Measurements from ENCODE around the gene TLN1. TPM values are rescaled to one million over a fixed set of nuclear protein-coding genes. Genes with fewer than 3 reads are reported as not detected.

Gene TLN1
- total RNA-seq, 3 donors from 2014 or later (not counting 1 experiment from before 2014, with no cell fraction given): 509 to 552 (median 528) TPM

DNA sequence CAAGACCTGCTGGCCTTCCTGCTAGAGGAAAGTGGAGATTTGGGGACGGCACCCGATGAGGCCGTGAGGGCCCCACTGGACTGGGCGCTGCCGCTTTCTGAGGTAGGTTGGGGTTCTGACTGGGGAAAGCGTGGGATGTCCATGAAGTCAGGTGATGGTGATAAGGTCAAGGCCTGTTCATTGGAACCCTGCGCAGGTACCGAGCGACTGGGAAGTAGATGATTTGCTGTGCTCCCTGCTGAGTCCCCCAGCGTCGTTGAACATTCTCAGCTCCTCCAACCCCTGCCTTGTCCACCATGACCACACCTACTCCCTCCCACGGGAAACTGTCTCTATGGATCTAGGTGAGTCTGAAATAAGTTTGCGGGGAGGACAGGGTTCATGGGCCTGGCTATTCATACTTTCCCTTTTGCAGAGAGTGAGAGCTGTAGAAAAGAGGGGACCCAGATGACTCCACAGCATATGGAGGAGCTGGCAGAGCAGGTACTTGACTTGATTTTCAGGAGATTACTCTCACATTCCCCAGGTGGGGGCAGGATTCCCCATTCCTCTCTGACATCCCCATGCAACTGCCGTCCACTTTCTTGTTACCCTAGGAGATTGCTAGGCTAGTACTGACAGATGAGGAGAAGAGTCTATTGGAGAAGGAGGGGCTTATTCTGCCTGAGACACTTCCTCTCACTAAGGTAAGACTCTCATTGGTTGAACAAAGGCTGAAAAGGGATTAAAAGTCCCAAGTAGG is 976 bp upstream of the TLN1 start:
- H3K4me3 ChIP-seq (ENCODE audit: low read length): peak overlapping the region; percentile 88
- DNase-seq (peak in 1 of 2 donors; percentile 54), ATAC-seq (no peak)
- H3K4me3 Mint-ChIP-seq: no peak overlapping the region
- no peaks in the 10 kb centered on the region for H3K9me3 Mint-ChIP-seq
- H3K36me3 Mint-ChIP-seq: no peaks in the 10 kb centered on the region
- WGBS (ENCODE audit: insufficient coverage): 3% methylated on average over 12 of the region's 14 CpGs
- peaks cover 43% of the 10 kb centered on the region for H3K4me1 ChIP-seq (ENCODE audit: control insufficient read depth, insufficient read depth, low read length)
- H3K27me3 Mint-ChIP-seq (ENCODE audit: low read depth in 2 of 2): no peaks in the 10 kb centered on the region
- intact Hi-C loops (cut with micrococcal nuclease): loop anchor here (1.0 to 5.0 kb wide), 8 partner anchors 16 to 637 kb away; partner anchors contain the start of genes CCDC107, CD72, GBA2 and HINT2
- H3K27ac ChIP-seq (ENCODE audit: low read length): peak overlapping the region; percentile 95
- H3K27me3 ChIP-seq (ENCODE audit: control insufficient read depth, insufficient read depth, low read length): no peaks in the 10 kb centered on the region
- peaks cover 29% of the 10 kb centered on the region for H3K36me3 ChIP-seq (ENCODE audit: control insufficient read depth, insufficient read depth, low read length)
- TF ChIP-seq CTCF (IDR thresholded peaks at IDR 0.05): no peak
- H3K27ac Mint-ChIP-seq: no peak overlapping the region
- peaks cover 16 to 25% of the 10 kb centered on the region in 2 donors for H3K4me1 Mint-ChIP-seq
- no peaks in the 10 kb centered on the region for H3K9me3 ChIP-seq (ENCODE audit: control insufficient read depth, insufficient read depth, low read length)

- ATAC-seq: no peak
- H3K4me3 Mint-ChIP-seq: no peak overlapping the region
- peaks cover 15% of the 10 kb centered on the region for H3K36me3 ChIP-seq (ENCODE audit: control insufficient read depth, insufficient read depth, low read length)
- intact Hi-C loops (cut with micrococcal nuclease): loop anchor here (1.0 to 5.0 kb wide), 8 partner anchors 18 to 635 kb away; partner anchors contain the start of genes CCDC107, CD72, GBA2 and HINT2
- TF ChIP-seq CTCF (IDR thresholded peaks at IDR 0.05): no peak
- no peaks in the 10 kb centered on the region for H3K27me3 Mint-ChIP-seq (ENCODE audit: low read depth in 2 of 2)
- peak overlapping the region; percentile 88 for H3K4me3 ChIP-seq (ENCODE audit: low read length)
- H3K27ac ChIP-seq (ENCODE audit: low read length): peak overlapping the region; percentile 95
- H3K4me1 ChIP-seq (ENCODE audit: control insufficient read depth, insufficient read depth, low read length): peaks cover 56% of the 10 kb centered on the region
- DNase-seq: no peak
- H3K27me3 ChIP-seq (ENCODE audit: control insufficient read depth, insufficient read depth, low read length): no peaks in the 10 kb centered on the region
- H3K4me1 Mint-ChIP-seq: peaks cover 16 to 25% of the 10 kb centered on the region in 2 donors
- H3K9me3 ChIP-seq (ENCODE audit: control insufficient read depth, insufficient read depth, low read length): no peaks in the 10 kb centered on the region
- no peaks in the 10 kb centered on the region for H3K9me3 Mint-ChIP-seq
- under 1% methylated on average over 47 of the region's 47 CpGs for WGBS (ENCODE audit: insufficient coverage)
- no peaks in the 10 kb centered on the region for H3K36me3 Mint-ChIP-seq
- no peak overlapping the region for H3K27ac Mint-ChIP-seq
Observed at GRCh38 chr9:35731415-35732184, 395 bp downstream of the TLN1 start.

DNA sequence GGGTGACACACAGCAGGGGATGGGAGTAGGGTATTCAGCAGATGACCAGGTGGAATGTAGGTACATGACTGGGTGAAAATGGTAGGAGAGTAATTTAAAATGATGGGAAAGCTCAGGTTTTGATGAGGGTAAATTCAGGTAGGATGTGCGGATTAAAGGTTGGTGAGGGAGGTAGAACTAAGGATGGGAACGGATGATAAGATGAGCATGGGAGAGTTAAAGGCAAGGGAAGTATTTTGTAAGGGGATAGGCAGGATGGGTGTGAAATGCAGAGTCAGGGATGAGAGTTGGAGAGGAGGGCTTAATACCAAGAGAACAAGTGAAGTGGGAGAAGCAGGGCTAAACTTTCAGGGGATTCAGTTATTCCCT is 1.5 kb downstream of the TLN1 start:
- no peak overlapping the region for H3K27ac Mint-ChIP-seq
- peak overlapping the region; percentile 88 for H3K4me3 ChIP-seq (ENCODE audit: low read length)

More for the DNA sequence above, 1.5 kb downstream of the TLN1 start:
- ATAC-seq (no peak), DNase-seq (no peak)
- Mint-ChIP-seq H3K4me3 (no peak overlapping the region), H3K4me1 (peaks cover 16 to 18% of the 10 kb centered on the region in 2 donors), H3K36me3 (no peaks in the 10 kb centered on the region), H3K9me3 (no peaks in the 10 kb centered on the region), H3K27me3 (ENCODE audit: low read depth in 2 of 2) (no peaks in the 10 kb centered on the region)
- intact Hi-C loops (cut with micrococcal nuclease): loop anchor here (5.0 kb wide), 1 partner anchor 113 kb away; the partner anchor contains the start of gene CD72
- WGBS (ENCODE audit: insufficient coverage): 85% methylated on average over 2 of the region's 2 CpGs
- no peaks in the 10 kb centered on the region for H3K27me3 ChIP-seq (ENCODE audit: control insufficient read depth, insufficient read depth, low read length)
- no peak for TF ChIP-seq CTCF (IDR thresholded peaks at IDR 0.05)
- H3K9me3 ChIP-seq (ENCODE audit: control insufficient read depth, insufficient read depth, low read length): no peaks in the 10 kb centered on the region
- H3K4me1 ChIP-seq (ENCODE audit: control insufficient read depth, insufficient read depth, low read length): peaks cover 62% of the 10 kb centered on the region
- H3K36me3 ChIP-seq (ENCODE audit: control insufficient read depth, insufficient read depth, low read length): peaks cover 14% of the 10 kb centered on the region
- H3K27ac ChIP-seq (ENCODE audit: low read length): peak overlapping the region; percentile 88

All from natural killer cell (primary cell).